Thoracic aorta (tissue), 2 donors: Measurements from ENCODE around the gene SUSD4. TPM values are rescaled to one million over a fixed set of nuclear protein-coding genes. Genes with fewer than 3 reads are reported as not detected.

ENCODE experiments used
- ATAC-seq: fragments of 150-250 bp; one replicate; pipeline ENCODE4 v1.8.0; 2017; ENCODE audit warnings: low read depth; ENCODE audit not compliant: insufficient number of reproducible peaks, low FRiP score
- DNase-seq: peaks from one replicate; pipeline ENCODE4 v3.0.0-alpha.2; 2020; ENCODE audit warnings: low spot score
- H3K27ac ChIP-seq, 2 donors: fragments of 200-600 bp; sonication (generic); 1 replicate in 1 of 2; 2 replicates in 1 of 2; pipeline ENCODE4 v1.5.1; 2016; ENCODE audit warnings: mild to moderate bottlenecking in 2 of 2, moderate library complexity in 2 of 2
- H3K27me3 ChIP-seq: fragments of 200-600 bp; sonication (generic); replicated peaks from 2 replicates; pipeline ENCODE4 v1.6.0; 2016; ENCODE audit warnings: mild to moderate bottlenecking; ENCODE audit not compliant: insufficient read depth
- H3K36me3 ChIP-seq: fragments of 200-600 bp; sonication (generic); one replicate; pipeline ENCODE4 v1.5.1; 2016
- H3K4me1 ChIP-seq, 2 donors: fragments of 200-600 bp; sonication (generic); 1 replicate in 1 of 2; 2 replicates in 1 of 2; pipeline versions ENCODE4 v1.5.1 to v1.6.0; 2016; ENCODE audit warnings: low read depth in 2 of 2, mild to moderate bottlenecking in 1 of 2; ENCODE audit not compliant: control insufficient read depth in 1 of 2
- H3K4me3 ChIP-seq: fragments of 200-600 bp; sonication (generic); 2 replicates; pipeline ENCODE4 v1.5.1; 2016; ENCODE audit warnings: mild to moderate bottlenecking
- H3K9me3 ChIP-seq: fragments of 200-600 bp; sonication (generic); 2 replicates; pipeline ENCODE4 v1.5.1; 2016
- total RNA-seq, 2 donors: library from RNA; depleted of rRNA; stranded (reverse); fragments of >200 nt; gene quantifications; one replicate each; pipeline versions ENCODE4 v1.1.0 to v1.2.3, GENCODE V29; 2016
- TF ChIP-seq, protein P1 (sequence below): fragments of 200-600 bp; sonication (generic); IDR thresholded peaks from one replicate; pipeline ENCODE4 v1.5.1; 2019; ENCODE audit warnings: antibody characterized with exemption

SUSD4 gene
- total RNA-seq, 2 donors from 2014 or later: 1.6 TPM; not detected in 1

DNA sequence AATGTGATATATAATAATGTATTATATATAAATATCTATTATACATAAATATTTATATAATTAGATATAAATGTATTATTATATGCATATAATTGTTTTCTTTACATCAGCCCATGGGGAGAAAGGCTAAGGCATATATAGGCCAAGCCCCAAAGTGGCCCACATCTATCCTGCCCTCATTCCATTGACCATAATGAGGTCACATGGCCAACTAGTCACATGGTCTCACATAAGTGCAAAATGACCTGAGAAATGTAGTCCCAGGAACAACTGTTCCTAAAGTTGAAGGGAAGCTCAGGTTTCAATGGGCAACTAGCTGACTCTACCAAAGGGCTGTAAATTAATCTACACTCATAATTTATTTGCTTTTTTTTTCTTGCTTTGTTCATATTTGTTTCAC lies 14.8 kb upstream of the SUSD4 start:
- no peak overlapping the region for H3K27ac ChIP-seq
- no peaks in the 10 kb centered on the region for H3K36me3 ChIP-seq
- ATAC-seq: no peak
- H3K9me3 ChIP-seq: no peaks in the 10 kb centered on the region
- no peak for DNase-seq
- H3K27me3 ChIP-seq: no peaks in the 10 kb centered on the region
- TF ChIP-seq, protein P1, sequence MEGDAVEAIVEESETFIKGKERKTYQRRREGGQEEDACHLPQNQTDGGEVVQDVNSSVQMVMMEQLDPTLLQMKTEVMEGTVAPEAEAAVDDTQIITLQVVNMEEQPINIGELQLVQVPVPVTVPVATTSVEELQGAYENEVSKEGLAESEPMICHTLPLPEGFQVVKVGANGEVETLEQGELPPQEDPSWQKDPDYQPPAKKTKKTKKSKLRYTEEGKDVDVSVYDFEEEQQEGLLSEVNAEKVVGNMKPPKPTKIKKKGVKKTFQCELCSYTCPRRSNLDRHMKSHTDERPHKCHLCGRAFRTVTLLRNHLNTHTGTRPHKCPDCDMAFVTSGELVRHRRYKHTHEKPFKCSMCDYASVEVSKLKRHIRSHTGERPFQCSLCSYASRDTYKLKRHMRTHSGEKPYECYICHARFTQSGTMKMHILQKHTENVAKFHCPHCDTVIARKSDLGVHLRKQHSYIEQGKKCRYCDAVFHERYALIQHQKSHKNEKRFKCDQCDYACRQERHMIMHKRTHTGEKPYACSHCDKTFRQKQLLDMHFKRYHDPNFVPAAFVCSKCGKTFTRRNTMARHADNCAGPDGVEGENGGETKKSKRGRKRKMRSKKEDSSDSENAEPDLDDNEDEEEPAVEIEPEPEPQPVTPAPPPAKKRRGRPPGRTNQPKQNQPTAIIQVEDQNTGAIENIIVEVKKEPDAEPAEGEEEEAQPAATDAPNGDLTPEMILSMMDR: no peak
- H3K4me3 ChIP-seq: no peak overlapping the region
- no peaks in the 10 kb centered on the region for H3K4me1 ChIP-seq

DNA sequence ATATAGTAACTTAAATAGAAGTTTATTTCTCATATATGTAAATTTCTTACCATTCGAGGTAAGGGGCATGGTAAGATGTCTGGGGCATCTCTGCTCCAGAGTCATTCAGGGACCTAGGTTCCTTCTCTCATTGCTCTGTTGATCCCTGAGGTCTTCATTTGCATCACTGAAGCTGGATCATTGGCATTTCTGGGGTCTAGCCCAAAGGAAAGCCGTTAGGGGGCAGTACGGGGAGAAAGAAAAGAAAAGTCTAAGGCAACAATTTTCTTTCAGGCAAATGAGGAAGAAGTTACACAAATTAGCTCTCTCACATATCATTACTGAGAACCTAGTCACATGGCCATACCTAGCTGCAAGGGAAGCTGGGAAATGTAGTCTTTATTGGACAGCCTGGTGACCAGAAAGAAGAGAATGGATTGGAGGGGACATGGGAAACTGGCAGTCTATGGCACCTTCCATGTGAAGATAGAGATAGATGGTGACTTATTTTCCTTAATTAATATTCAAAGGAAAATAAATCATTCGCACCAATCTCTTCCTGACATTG lies 10.2 kb upstream of the SUSD4 start:
- TF ChIP-seq, protein P1: no peak
- H3K36me3 ChIP-seq: no peaks in the 10 kb centered on the region

DNA sequence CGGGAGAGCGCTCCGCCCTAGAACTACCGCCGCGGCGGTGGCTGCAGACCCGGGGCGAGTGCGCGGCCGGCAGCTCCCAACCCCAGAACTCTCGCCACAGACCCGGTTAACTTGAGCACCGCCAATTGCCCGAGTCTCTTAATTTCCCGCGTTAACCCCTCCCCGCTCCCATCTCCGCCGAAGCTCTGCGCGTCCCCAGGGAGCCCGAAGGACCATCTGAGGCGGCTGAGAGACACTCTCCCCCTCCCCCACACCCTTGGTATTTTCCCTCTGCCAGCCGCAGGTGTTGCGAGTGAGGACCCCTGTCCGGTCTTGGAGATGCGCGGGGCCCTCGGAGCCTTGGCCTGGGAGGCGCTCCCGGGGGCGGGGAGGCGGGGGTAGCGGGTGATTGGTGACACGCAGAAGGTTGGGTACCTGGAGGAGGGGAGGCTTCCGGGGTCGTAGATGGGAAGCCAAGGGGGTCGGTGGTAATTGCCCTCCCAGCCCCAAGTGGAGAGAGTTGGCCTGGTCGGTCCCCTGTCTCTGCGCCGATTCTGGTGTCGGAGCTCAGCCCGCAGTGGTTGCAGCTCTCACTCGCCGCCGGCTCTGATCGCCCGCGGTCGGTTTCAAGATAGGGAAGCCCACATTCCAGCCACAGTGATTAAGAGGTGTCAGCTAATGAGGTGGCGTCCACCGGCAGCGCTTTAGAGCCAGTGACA lies 858 bp upstream of the SUSD4 start:
- Histone ChIP-seq H3K27ac (no peak overlapping the region), H3K27me3 (no peaks in the 10 kb centered on the region), H3K4me3 (peak overlapping the region; percentile 73), H3K9me3 (no peaks in the 10 kb centered on the region), H3K4me1 (peaks cover 13 to 18% of the 10 kb centered on the region in 2 donors), H3K36me3 (no peaks in the 10 kb centered on the region)
- ATAC-seq (no peak), DNase-seq (no peak)
- TF ChIP-seq, protein P1: no peak

More for the DNA sequence above, 10.2 kb upstream of the SUSD4 start:
- no peak overlapping the region for H3K4me3 ChIP-seq
- no peaks in the 10 kb centered on the region for H3K4me1 ChIP-seq
- H3K27ac ChIP-seq: no peak overlapping the region
- no peaks in the 10 kb centered on the region for H3K9me3 ChIP-seq
- DNase-seq: no peak
- ATAC-seq: no peak
- H3K27me3 ChIP-seq: no peaks in the 10 kb centered on the region

DNA sequence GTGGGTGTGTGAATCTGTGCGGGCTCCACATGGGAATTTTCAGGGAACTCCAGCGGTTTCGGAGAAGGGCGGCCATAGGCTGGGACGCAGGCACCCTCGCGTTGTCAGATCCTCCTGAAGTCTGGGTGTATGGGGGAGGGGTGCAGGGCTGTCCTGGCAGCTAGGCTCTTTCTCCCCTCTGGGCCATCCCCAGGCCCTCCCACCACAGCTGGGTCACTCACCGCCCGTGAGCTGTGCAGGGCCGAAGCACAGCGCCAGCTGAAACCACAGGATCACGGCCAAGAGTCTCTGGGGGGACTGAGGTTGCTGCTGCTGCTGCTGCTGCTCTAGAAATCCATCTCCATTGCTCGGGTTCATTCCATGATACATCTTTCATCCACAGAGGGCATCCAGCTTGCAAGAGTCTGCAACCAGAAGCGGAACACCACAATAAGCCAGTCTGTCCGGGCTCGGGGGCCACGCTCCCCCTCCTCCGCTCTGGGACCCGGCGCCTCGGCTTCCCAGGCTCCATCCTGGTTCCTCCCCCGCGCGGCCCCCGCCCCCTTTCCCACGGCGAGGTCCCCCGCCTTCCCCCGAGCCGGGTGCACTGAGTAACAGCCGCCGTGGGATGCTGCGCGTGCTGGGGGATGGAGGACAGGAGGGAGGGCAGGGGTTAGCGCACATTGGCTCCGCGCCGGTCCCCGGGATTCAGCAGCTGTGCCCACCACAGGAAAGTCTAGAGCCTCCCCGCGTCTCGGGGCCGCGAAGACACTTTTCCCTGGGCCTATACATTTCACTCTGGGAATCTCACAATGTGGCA lies 720 bp downstream of the SUSD4 start:
- TF ChIP-seq, protein P1: no peak

DNA sequence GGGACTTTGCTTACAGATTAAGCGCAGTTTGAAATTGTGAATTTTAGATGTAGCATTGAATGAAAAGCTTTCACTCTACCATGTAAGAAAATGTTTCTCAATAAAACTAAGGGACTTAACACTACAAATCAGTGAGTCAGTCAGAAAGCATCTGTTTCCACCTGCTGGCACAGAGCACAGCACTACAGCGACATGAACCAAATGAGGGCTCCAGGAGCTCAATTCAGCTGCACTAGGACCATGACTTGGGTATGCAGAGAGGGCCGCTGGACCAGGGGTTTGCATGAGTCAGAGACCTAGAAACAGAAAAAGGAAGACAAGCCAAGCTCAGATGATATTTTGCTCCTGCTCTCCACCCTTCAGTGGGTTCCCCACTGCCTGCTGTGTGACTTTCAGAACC lies 5.2 kb downstream of the SUSD4 start:
- H3K27ac ChIP-seq: no peak overlapping the region
- no peaks in the 10 kb centered on the region for H3K36me3 ChIP-seq
- H3K4me1 ChIP-seq: peaks cover 7 to 9% of the 10 kb centered on the region in 2 donors
- no peaks in the 10 kb centered on the region for H3K27me3 ChIP-seq
- no peaks in the 10 kb centered on the region for H3K9me3 ChIP-seq
- no peak for ATAC-seq
- no peak overlapping the region for H3K4me3 ChIP-seq
- TF ChIP-seq, protein P1: no peak
- DNase-seq: no peak

More for the DNA sequence above, 720 bp downstream of the SUSD4 start:
- DNase-seq: no peak
- no peak overlapping the region for H3K27ac ChIP-seq
- H3K9me3 ChIP-seq: no peaks in the 10 kb centered on the region
- no peak for ATAC-seq
- no peaks in the 10 kb centered on the region for H3K36me3 ChIP-seq
- H3K4me3 ChIP-seq: peak overlapping the region; percentile 73
- H3K4me1 ChIP-seq: peaks cover 13 to 18% of the 10 kb centered on the region in 2 donors
- H3K27me3 ChIP-seq: no peaks in the 10 kb centered on the region
